Right lobe of liver (tissue), 6 donors: ENCODE results near the gene CLRN1. TPM values are rescaled to one million over a fixed set of nuclear protein-coding genes. Genes with fewer than 3 reads are reported as not detected.

ENCODE experiments used
- ATAC-seq, 4 donors: fragments of 200-7000 bp; cut with Tn5 transposase; one replicate each; pipeline ENCODE4 v1.9.1; 2020; ENCODE audit warnings: mild to moderate bottlenecking in 4 of 4, moderate library complexity in 4 of 4
- DNase-seq, 3 donors: peaks; one replicate each; pipeline ENCODE4 v3.0.0-alpha.2; 2020
- H3K27ac ChIP-seq, 3 donors: fragments of 200-600 bp; one replicate each; pipeline ENCODE4 v1.8.0; 2022
- H3K27me3 ChIP-seq, 2 donors: fragments of 200-600 bp; one replicate each; pipeline ENCODE4 v1.8.0; 2022
- H3K36me3 ChIP-seq, 4 donors: fragments of 200-600 bp; sonication (generic) in 1 of 4; one replicate each; pipeline versions ENCODE4 v1.5.1 to v1.8.0; 2017 to 2022; ENCODE audit warnings: control low read depth in 1 of 4
- H3K4me1 ChIP-seq, 4 donors: fragments of 200-600 bp; sonication (generic) in 1 of 4; one replicate each; pipeline versions ENCODE4 v1.5.1 to v1.8.0; 2017 to 2022; ENCODE audit warnings: control low read depth in 1 of 4
- H3K4me3 ChIP-seq, 3 donors: fragments of 200-600 bp; one replicate each; pipeline ENCODE4 v1.8.0; 2022
- H3K9me3 ChIP-seq, 4 donors: fragments of 200-600 bp; sonication (generic) in 1 of 4; one replicate each; pipeline versions ENCODE4 v1.5.1 to v1.8.0; 2017 to 2022; ENCODE audit warnings: control low read depth in 1 of 4
- CTCF ChIP-seq, 4 donors: fragments of 200-600 bp in 3 of 4; fragments of 450-650 bp in 1 of 4; IDR thresholded peaks; one replicate each; pipeline versions ENCODE4 v1.5.1 to v1.8.0; 2016 to 2022; ENCODE audit warnings: antibody characterized with exemption in 4 of 4, mild to moderate bottlenecking in 2 of 4
- POLR2A ChIP-seq: fragments of 450-650 bp; IDR thresholded peaks from one replicate; pipeline ENCODE4 v1.6.1; 2017; ENCODE audit warnings: antibody characterized with exemption, mild to moderate bottlenecking
- WGBS: methylation state at CpG from one replicate; pipeline ENCODE4 v1.1.6; 2018; ENCODE audit warnings: low coverage, low lambda C conversion rate; ENCODE audit not compliant: insufficient coverage; ENCODE audit errors: missing lambda C conversion rate; 5-methylcytosine and 5-hydroxymethylcytosine counted together
- intact Hi-C, 2 donors: fragments of 100-400 bp; cut with DNase I; formaldehyde crosslinking; loops; one replicate each; pipeline versions ENCODE4 v1.11.2 to v1.14.1; 2022
- total RNA-seq, 6 experiments: library from RNA; depleted of rRNA in 2 of 6; stranded (reverse); fragments of >200 nt in 2 of 6; fragmentation: NEBNext Ultra II Directional in 3 of 6; extraction: Animal tissue kit (Norgen Biotek cat#: 25700) in 3 of 6; gene quantifications; one replicate each; pipeline versions ENCODE4 v1.1.0 to v1.2.4, GENCODE V29; 2016 to 2023
- donor health status: DM: no; HTN: yes; CAD: no.
- donor health status: DM: no; HTN: no; CAD: no.
- donor health status: DM: no; HTN: no; CAD: no.
- donor health status: DM: no; HTN: yes; CAD: no.
- donor health status: DM: no; HTN: yes; CAD: no.

Gene CLRN1
- total RNA-seq, 6 experiments from 2014 or later, result not detected

- DNase-seq (no peak), ATAC-seq (no peak)
- Histone ChIP-seq H3K4me3 (no peak overlapping the region), H3K36me3 (no peaks in the 10 kb centered on the region), H3K27me3 (no peaks in the 10 kb centered on the region), H3K9me3 (no peaks in the 10 kb centered on the region), H3K4me1 (no peaks in the 10 kb centered on the region), H3K27ac (no peak overlapping the region)
- TF ChIP-seq POLR2A, result no peak
- intact Hi-C loops, result no loop called here
These were observed 13.2 kb upstream of the CLRN1 start for GRCh38 chr3:150985711-150986110.

- H3K36me3 ChIP-seq, result no peaks in the 10 kb centered on the region
- no peaks in the 10 kb centered on the region for H3K4me1 ChIP-seq
- TF ChIP-seq POLR2A (no peak), CTCF (IDR thresholded peaks at IDR 0.05) (no peak)
- H3K4me3 ChIP-seq, result no peak overlapping the region
- no peak for ATAC-seq
- no peaks in the 10 kb centered on the region for H3K9me3 ChIP-seq
- H3K27ac ChIP-seq, result no peak overlapping the region
- no peaks in the 10 kb centered on the region for H3K27me3 ChIP-seq
- intact Hi-C loops, result no loop called here
- no peak for DNase-seq
These were observed 11.5 kb upstream of the CLRN1 start for GRCh38 chr3:150984066-150984465.

GRCh38 chr3:150978566-150979148 lies 6.1 kb upstream of the CLRN1 start:
- Histone ChIP-seq H3K4me1 (no peaks in the 10 kb centered on the region), H3K36me3 (no peaks in the 10 kb centered on the region), H3K9me3 (no peaks in the 10 kb centered on the region), H3K4me3 (no peak overlapping the region), H3K27me3 (no peaks in the 10 kb centered on the region), H3K27ac (no peak overlapping the region)
- no peak for DNase-seq
- no peak for ATAC-seq
- intact Hi-C loops, result no loop called here
- 84% methylated on average over 2 of the region's 4 CpGs for WGBS
- TF ChIP-seq CTCF (IDR thresholded peaks at IDR 0.05), result no peak

GRCh38 chr3:150975992-150976368 lies 3.5 kb upstream of the CLRN1 start:
- ATAC-seq (no peak), DNase-seq (no peak)
- TF ChIP-seq POLR2A (no peak), CTCF (IDR thresholded peaks at IDR 0.05) (no peak)
- Histone ChIP-seq H3K4me3 (no peak overlapping the region), H3K4me1 (no peaks in the 10 kb centered on the region), H3K27ac (no peak overlapping the region), H3K9me3 (no peaks in the 10 kb centered on the region), H3K36me3 (no peaks in the 10 kb centered on the region), H3K27me3 (no peaks in the 10 kb centered on the region)
- intact Hi-C loops, result no loop called here
- 43% methylated on average over 3 of the region's 3 CpGs for WGBS

- WGBS, result 55% methylated on average over 7 of the region's 7 CpGs
- no peak for ATAC-seq
- no peak for DNase-seq
These were observed 2.8 kb upstream of the CLRN1 start for GRCh38 chr3:150975086-150975991.

More at GRCh38 chr3:150975086-150975991, 2.8 kb upstream of the CLRN1 start:
- intact Hi-C loops, result no loop called here
- Histone ChIP-seq H3K4me3 (no peak overlapping the region), H3K9me3 (no peaks in the 10 kb centered on the region), H3K4me1 (no peaks in the 10 kb centered on the region), H3K27ac (no peak overlapping the region), H3K36me3 (no peaks in the 10 kb centered on the region), H3K27me3 (no peaks in the 10 kb centered on the region)
- TF ChIP-seq POLR2A (no peak), CTCF (IDR thresholded peaks at IDR 0.05) (no peak)
